Upper lobe of left lung (tissue), 6 donors: ENCODE data around the gene EDC4. TPM values are rescaled to one million over a fixed set of nuclear protein-coding genes. Genes with fewer than 3 reads are reported as not detected.

Source experiments
- ATAC-seq, 2 donors: fragments of 200-7000 bp; cut with Tn5 transposase; one replicate each; pipeline ENCODE4 v1.9.1; 2022; ENCODE audit warnings: mild to moderate bottlenecking in 2 of 2, moderate library complexity in 2 of 2; ENCODE audit not compliant: low FRiP score in 2 of 2
- DNase-seq, 2 donors: peaks; one replicate each; pipeline ENCODE4 v3.0.0-alpha.2; 2019 to 2020
- H3K27ac ChIP-seq, 4 donors: fragments of 200-600 bp; sonication (generic); one replicate each; pipeline ENCODE4 v1.5.1; 2016 to 2019
- H3K27me3 ChIP-seq, 4 donors: fragments of 200-600 bp; sonication (generic); one replicate each; pipeline ENCODE4 v1.5.1; 2017 to 2019
- H3K36me3 ChIP-seq, 4 donors: fragments of 200-600 bp; sonication (generic); one replicate each; pipeline ENCODE4 v1.5.1; 2016 to 2019
- H3K4me1 ChIP-seq, 4 donors: fragments of 200-600 bp; sonication (generic); one replicate each; pipeline ENCODE4 v1.5.1; 2018 to 2019
- H3K4me3 ChIP-seq, 4 donors: fragments of 200-600 bp; sonication (generic); one replicate each; pipeline ENCODE4 v1.5.1; 2017 to 2019; ENCODE audit warnings: mild to moderate bottlenecking in 2 of 4, moderate library complexity in 1 of 4
- H3K9me3 ChIP-seq, 4 donors: fragments of 200-600 bp; sonication (generic); one replicate each; pipeline ENCODE4 v1.5.1; 2018 to 2019
- EP300 ChIP-seq, 4 donors: sonication (generic); formaldehyde crosslinking; IDR thresholded peaks; one replicate each; pipeline ENCODE4 v1.5.1; 2017; ENCODE audit warnings: antibody characterized with exemption in 4 of 4, control low read depth in 2 of 4
- POLR2A ChIP-seq, 4 donors: fragments of 450-650 bp; IDR thresholded peaks; one replicate each; pipeline ENCODE4 v1.5.1; 2016 to 2017; ENCODE audit warnings: antibody characterized with exemption in 4 of 4, mild to moderate bottlenecking in 2 of 4
- POLR2AphosphoS5 ChIP-seq, 2 donors: sonication (generic); formaldehyde crosslinking; IDR thresholded peaks; one replicate each; pipeline ENCODE4 v1.5.1; 2017; ENCODE audit warnings: antibody characterized with exemption in 2 of 2
- WGBS, 2 donors: methylation state at CpG; one replicate each; pipeline ENCODE4 v1.1.5; 2017 to 2018; 5-methylcytosine and 5-hydroxymethylcytosine counted together
- total RNA-seq, 6 donors: library from RNA; depleted of rRNA in 4 of 6; stranded (reverse); fragments of >200 nt in 4 of 6; gene quantifications; one replicate each; pipeline versions ENCODE4 v1.1.0 to v1.2.1, GENCODE V29; 2016 to 2021
- TF ChIP-seq, protein P1 (sequence below), 6 experiments: fragments of 450-650 bp in 4 of 6; fragments of 200-600 bp in 2 of 6; sonication (generic) in 2 of 6; IDR thresholded peaks; one replicate each; pipeline ENCODE4 v1.5.1; 2016 to 2019; ENCODE audit warnings: antibody characterized with exemption in 6 of 6
- donor health status: DM: no; HTN: no; CAD: no; lungs with moderate emphysema.
- donor health status: DM: no; HTN: yes; CAD: no; lungs with severe emphysema.

The EDC4 gene, protein sequence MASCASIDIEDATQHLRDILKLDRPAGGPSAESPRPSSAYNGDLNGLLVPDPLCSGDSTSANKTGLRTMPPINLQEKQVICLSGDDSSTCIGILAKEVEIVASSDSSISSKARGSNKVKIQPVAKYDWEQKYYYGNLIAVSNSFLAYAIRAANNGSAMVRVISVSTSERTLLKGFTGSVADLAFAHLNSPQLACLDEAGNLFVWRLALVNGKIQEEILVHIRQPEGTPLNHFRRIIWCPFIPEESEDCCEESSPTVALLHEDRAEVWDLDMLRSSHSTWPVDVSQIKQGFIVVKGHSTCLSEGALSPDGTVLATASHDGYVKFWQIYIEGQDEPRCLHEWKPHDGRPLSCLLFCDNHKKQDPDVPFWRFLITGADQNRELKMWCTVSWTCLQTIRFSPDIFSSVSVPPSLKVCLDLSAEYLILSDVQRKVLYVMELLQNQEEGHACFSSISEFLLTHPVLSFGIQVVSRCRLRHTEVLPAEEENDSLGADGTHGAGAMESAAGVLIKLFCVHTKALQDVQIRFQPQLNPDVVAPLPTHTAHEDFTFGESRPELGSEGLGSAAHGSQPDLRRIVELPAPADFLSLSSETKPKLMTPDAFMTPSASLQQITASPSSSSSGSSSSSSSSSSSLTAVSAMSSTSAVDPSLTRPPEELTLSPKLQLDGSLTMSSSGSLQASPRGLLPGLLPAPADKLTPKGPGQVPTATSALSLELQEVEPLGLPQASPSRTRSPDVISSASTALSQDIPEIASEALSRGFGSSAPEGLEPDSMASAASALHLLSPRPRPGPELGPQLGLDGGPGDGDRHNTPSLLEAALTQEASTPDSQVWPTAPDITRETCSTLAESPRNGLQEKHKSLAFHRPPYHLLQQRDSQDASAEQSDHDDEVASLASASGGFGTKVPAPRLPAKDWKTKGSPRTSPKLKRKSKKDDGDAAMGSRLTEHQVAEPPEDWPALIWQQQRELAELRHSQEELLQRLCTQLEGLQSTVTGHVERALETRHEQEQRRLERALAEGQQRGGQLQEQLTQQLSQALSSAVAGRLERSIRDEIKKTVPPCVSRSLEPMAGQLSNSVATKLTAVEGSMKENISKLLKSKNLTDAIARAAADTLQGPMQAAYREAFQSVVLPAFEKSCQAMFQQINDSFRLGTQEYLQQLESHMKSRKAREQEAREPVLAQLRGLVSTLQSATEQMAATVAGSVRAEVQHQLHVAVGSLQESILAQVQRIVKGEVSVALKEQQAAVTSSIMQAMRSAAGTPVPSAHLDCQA (N-terminal part only)
- 100 to 1,000 TPM in 1 of 6 donors, 10 to 100 TPM in 5; 41.6 to 101 (median 65.0) TPM for total RNA-seq

DNA sequence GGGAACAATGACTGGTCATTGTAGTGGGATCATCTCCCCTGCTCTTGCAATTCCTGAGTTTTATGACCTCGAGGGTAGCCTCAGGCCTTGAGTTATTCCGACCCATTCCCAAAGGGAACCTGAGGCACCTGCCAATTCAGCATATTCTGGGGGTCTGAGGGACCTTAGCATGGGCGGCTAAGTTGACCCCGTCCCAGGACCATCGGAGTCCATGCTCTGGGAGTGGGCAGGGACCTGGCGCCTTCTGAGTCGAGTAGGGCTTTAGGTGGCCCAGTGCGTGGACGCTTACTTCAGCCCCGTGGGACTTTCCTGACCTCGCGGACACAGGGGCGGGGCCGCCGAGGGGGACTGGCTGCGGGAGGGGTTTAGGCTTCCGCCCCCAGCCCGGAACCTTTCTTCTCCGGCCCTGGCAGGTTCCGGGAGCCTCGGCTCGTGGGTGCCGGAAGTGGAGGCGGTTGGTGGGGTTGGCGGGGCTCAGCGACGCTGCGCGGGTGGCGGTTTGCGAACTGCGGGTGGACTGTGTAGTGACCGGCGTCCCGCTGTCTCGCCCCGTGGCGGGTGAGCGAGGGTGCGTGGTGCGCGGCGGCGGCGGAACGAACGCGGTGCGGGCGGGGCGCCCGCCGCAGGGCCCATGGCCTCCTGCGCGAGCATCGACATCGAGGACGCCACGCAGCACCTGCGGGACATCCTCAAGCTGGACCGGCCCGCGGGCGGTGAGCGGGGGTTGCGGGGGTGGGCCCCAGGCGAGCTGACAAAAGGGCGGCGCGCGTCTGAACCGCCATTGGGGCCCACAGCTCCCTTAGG is at the start of gene EDC4:
EDC4 (plus strand) TSS at position 422 of the 804 bp plus-strand sequence; CDS start at position 632, 210 bp downstream.
- peaks cover 6 to 59% (median 42%) of the 10 kb centered on the region in 4 donors for H3K36me3 ChIP-seq
- peaks cover 21 to 34% (median 25%) of the 10 kb centered on the region in 4 donors for H3K4me1 ChIP-seq
- peak; percentile 87 to 95 for ATAC-seq
- H3K4me3 ChIP-seq: peak within 1 kb of the TSS; percentile 58 to 96 (median 77)
- TF ChIP-seq POLR2AphosphoS5 (IDR thresholded peaks at IDR 0.05) (peak; percentile 78 to 87), POLR2A (IDR thresholded peaks at IDR 0.05) (peak in 2 of 4 donors; percentile 69 to 78), EP300 (IDR thresholded peaks at IDR 0.05) (peak in 1 of 4 donors; percentile 33)
- TF ChIP-seq, protein P1, sequence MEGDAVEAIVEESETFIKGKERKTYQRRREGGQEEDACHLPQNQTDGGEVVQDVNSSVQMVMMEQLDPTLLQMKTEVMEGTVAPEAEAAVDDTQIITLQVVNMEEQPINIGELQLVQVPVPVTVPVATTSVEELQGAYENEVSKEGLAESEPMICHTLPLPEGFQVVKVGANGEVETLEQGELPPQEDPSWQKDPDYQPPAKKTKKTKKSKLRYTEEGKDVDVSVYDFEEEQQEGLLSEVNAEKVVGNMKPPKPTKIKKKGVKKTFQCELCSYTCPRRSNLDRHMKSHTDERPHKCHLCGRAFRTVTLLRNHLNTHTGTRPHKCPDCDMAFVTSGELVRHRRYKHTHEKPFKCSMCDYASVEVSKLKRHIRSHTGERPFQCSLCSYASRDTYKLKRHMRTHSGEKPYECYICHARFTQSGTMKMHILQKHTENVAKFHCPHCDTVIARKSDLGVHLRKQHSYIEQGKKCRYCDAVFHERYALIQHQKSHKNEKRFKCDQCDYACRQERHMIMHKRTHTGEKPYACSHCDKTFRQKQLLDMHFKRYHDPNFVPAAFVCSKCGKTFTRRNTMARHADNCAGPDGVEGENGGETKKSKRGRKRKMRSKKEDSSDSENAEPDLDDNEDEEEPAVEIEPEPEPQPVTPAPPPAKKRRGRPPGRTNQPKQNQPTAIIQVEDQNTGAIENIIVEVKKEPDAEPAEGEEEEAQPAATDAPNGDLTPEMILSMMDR (IDR thresholded peaks at IDR 0.05): peak in 1 of 6 experiments; percentile 34
- H3K27ac ChIP-seq: peak within 1 kb of the TSS; percentile 80 to 88 (median 84)
- no peaks in the 10 kb centered on the region for H3K27me3 ChIP-seq
- WGBS, 2 donors: 2 to 7% methylated on average over 10 to 27 of the region's 72 CpGs
- H3K9me3 ChIP-seq: no peaks in the 10 kb centered on the region
- DNase-seq: peak; percentile 88 to 97

DNA sequence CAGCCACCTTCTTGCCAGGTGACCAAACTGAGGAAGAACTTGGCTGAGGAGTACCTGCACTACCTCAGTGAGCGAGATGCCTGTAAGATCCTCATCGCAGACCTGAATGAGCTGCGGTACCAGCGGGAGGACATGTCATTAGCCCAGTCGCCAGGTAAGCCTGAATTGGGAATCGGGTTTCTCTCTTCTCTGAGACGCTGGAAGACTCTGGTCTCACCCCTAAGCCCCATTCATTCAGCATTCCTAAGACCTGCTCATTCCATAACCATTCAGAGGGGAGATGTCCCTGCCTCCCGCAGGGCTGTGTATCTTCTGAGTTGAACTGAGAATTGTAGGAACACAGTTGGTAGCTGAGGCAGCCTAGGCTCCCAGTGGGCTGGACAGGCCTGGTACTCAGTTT is 47.7 kb upstream of the EDC4 start:
- Histone ChIP-seq H3K4me3 (no peak overlapping the region), H3K9me3 (no peaks in the 10 kb centered on the region), H3K27me3 (no peaks in the 10 kb centered on the region), H3K4me1 (no peaks in the 10 kb centered on the region), H3K27ac (no peak overlapping the region), H3K36me3 (peaks cover 5 to 37% (median 30%) of the 10 kb centered on the region in 4 donors)
- no peak for DNase-seq
- WGBS, 2 donors: 91 to 100% methylated on average over 1 to 8 of the region's 8 CpGs
- ATAC-seq: no peak
- TF ChIP-seq POLR2A (IDR thresholded peaks at IDR 0.05) (no peak), EP300 (IDR thresholded peaks at IDR 0.05) (no peak), POLR2AphosphoS5 (IDR thresholded peaks at IDR 0.05) (no peak)
- TF ChIP-seq, protein P1 (IDR thresholded peaks at IDR 0.05): no peak

DNA sequence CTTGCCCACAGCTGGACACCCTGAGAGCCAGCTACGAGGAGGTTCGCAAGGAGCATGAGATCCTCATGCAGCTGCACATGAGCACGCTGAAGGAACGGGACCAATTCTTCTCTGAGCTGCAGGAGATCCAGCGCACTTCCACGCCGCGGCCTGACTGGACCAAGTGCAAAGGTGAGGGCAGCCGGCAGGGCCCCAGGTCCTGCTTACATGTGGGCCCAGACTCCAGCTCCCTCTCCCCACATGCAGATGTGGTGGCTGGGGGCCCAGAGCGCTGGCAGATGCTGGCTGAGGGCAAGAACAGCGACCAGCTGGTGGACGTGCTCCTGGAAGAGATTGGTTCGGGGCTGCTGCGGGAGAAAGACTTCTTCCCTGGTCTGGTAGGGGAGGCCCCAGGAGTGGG is 46.9 kb upstream of the EDC4 start:
- TF ChIP-seq POLR2A (IDR thresholded peaks at IDR 0.05) (no peak), EP300 (IDR thresholded peaks at IDR 0.05) (no peak), POLR2AphosphoS5 (IDR thresholded peaks at IDR 0.05) (no peak)
- TF ChIP-seq, protein P1 (IDR thresholded peaks at IDR 0.05): no peak
- Histone ChIP-seq H3K27me3 (no peaks in the 10 kb centered on the region), H3K4me3 (no peak overlapping the region), H3K9me3 (no peaks in the 10 kb centered on the region), H3K27ac (no peak overlapping the region), H3K4me1 (no peaks in the 10 kb centered on the region), H3K36me3 (peaks cover 5 to 45% (median 37%) of the 10 kb centered on the region in 4 donors)
- ATAC-seq: no peak
- WGBS, 2 donors: 93 to 100% methylated on average over 1 to 14 of the region's 14 CpGs
- peak in 1 of 2 donors; percentile 69 for DNase-seq

DNA sequence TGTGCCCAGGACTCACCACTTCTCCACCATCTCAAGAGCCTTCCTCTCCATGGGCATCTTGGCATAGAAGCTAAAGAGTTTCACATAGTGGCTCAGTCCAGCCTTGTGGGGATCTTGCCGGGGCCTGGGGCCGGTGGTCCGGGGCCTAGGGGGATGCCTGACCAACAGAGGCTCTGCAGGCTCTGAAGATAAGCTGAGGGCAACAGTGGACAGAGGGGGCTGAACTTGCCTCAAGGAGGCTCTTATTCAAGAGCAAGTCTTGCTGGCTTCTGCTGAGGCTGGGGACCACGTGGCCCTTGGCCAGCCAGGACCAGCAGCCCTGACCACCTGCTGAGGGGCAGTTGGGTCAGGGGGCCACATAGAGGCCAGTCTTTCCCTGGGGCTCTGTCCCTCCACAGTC is 44.2 kb upstream of the EDC4 start:
- ATAC-seq: no peak
- 100% methylated on average over 1 to 3 of the region's 4 CpGs for WGBS, 2 donors

More for the DNA sequence above, 44.2 kb upstream of the EDC4 start:
- Histone ChIP-seq H3K27ac (no peak overlapping the region), H3K27me3 (no peaks in the 10 kb centered on the region), H3K4me3 (no peak overlapping the region), H3K4me1 (peaks cover 11 to 14% (median 12%) of the 10 kb centered on the region in 4 donors), H3K36me3 (peaks cover 5 to 56% (median 50%) of the 10 kb centered on the region in 4 donors), H3K9me3 (no peaks in the 10 kb centered on the region)
- TF ChIP-seq EP300 (IDR thresholded peaks at IDR 0.05) (no peak), POLR2AphosphoS5 (IDR thresholded peaks at IDR 0.05) (no peak), POLR2A (IDR thresholded peaks at IDR 0.05) (no peak)
- TF ChIP-seq, protein P1 (IDR thresholded peaks at IDR 0.05): no peak
- DNase-seq: peak in 1 of 2 donors; percentile 62
